GM18519 (cell line): Measurements from ENCODE around the gene FGFR2.

Experiments
- ATAC-seq: cut with Tn5 transposase; IDR thresholded peaks from one replicate; pipeline ENCODE4 v1.9.1; 2021; ENCODE audit warnings: mild to moderate bottlenecking, moderate library complexity; ENCODE audit not compliant: unreplicated experiment, low FRiP score

Gene FGFR2

DNA sequence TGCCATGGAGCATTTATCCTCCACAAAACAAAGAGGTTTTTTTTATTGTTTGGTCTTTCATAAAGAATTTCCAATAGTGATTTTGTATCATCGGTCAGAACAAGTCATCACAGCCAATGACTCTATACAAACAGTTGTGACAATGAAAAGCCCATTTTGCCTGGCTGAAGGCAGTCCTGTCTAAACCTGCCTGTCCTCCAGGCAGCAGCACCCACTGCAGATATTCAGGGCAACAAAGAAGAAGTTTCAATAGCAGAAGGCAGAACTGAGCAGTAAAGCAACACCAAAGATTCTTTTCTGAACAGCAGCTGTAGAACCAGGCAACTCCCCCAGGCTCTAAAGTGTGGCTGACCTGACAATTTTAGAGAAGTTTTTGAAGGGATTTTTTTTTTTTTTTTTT is 169.4 kb downstream of the FGFR2 start:
- no peak for ATAC-seq
